ENCODE results near the gene TEAD3.

TEAD3 gene

DNA sequence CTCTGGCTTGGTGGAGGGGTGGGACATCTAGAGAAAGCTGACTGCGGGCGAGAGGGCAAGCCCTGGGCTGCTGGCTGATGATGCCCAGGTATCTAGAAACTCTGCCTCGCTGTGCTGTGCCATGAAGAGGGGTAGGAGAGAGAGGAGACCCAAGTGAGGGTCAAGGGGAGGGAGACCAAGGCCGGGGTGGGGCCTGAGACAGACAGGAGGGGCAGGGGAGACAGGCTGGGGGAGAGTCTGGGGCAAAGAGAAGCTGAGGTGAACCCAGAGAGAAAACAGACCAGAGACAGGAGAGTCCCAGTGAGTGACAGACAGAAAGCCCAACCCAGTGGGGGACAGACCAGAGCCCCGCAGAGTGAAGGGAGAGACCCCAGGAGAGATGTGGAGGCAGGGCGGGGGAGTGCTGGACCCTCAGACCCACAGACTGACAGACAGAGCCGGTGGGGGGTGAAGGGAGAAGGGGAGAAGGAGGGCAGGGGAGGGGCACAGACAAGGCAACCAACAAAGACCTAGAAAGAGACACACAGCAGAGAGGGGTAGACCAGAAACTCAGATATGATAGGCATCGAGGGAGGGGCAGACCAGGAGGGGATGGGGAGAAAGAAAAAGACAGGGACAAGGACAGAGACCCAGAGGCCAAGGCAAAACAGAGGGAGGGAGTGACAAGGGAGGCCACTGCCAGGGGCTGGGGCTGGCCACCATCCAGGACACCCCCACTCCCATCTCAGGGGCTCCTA is 5.9 kb downstream of the TEAD3 start:
- DNase-seq = no peak

GRCh38 chr6:35489995-35490791 is 6.7 kb downstream of the TEAD3 start:
- DNase-seq = no peak

GRCh38 chr6:35489066-35489465 is 7.8 kb downstream of the TEAD3 start:
- DNase-seq = no peak

DNA sequence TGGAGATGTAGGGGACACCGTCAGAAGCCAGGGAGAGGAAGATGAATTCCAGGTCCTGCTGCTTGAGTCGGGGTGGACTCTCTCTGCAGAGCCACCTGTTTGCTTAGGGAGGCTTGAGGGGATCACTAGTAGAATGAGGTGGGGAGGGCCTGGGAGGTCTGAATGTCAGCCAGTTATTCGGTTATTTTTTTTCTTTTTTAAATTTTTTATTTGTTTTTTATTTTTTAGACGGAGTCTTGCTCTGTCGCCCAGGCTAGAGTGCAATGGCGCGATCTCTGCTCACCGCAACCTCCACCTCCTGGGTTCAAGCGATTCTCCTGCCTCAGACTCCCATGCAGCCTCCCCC is 8.4 kb downstream of the TEAD3 start:
- no peak for DNase-seq

DNA sequence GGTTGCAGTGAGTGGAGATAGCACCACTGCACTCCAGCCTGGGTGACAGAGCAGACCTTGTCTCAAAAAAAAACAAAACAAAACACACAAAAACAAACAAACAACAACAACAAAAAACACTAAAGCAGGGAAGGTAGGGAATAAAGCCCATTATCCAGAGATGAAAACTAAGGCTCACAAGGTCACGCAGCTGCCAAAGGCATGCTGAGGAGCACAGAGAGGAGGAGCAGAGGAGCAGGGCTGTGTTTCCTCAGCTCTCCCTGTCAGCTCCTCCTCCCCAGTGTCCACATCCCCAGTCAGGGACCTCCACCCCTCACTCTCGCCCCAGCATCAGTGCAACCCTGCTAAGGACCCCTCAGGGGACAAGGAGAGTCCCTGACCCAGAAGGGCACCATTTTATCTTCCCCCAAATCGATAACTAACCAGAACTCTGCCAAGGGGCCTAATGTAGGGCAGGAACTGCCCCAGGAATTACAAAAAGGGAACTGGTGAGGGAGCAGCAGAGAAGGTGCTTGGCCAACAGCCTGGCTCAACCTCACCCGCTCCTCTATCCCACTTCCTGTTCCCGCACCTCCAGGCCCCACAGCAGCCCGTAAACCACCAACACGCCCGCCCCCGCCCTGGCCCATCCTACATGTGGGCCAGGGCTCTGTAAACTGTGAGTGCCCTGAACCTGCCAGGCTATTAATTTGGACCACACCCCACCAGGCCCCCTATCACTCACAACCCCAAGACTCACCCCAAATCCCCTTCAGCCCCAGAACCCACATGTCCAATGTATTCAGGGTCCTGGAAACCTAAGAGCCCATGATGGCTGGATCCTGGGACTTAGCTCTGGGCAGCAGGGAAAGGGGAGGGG is 9.0 kb downstream of the TEAD3 start:
- no peak for DNase-seq

DNA sequence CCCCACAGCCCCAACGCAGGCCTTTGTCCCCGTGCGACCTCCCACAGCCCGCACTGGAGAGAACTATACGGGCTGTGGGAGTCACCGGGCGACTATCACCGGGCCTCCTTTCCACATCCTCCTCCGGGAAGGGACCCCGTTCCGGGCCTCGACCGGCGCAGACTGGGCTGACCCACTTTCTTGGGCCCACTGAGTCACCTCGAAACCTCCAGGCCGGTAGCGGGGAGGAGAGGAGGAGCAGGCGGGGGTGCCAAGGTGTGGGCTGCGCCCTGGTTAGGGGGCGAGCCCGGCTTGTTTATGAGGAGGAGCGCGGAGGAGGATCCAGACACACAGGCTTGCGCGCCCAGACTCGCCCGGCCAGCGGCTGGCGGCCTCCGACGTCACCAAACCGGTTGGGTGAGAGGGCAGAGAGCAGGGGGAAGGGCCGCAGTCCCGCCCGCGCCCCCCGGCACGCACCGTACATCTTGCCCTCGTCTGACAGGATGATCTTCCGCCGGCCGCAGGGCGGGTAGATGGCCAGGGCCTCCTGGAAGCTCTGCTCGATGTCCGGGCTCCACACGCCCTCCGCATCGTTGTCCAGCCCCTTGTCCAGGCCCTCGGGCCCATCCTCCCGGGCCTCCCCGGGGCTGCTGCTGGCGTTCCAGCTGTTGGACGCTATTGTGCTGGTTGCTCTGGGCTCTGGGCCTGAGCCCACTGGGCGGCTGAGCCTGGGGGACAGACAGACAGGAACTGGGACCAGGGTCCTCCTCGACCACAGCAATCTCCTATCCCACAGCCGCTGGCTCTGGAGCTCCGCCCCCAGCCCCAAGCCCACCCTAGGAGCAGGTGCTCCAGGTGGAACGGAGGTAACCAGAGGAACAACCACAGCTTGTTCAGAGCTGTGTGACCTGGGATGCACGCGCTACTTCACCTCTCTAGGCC is 10.6 kb downstream of the TEAD3 start:
- no peak for DNase-seq

GRCh38 chr6:35485402-35485877 is 11.4 kb downstream of the TEAD3 start:
- no peak for DNase-seq

- DNase-seq = no peak
Measured at GRCh38 chr6:35484921-35485392, 11.9 kb downstream of the TEAD3 start.

DNA sequence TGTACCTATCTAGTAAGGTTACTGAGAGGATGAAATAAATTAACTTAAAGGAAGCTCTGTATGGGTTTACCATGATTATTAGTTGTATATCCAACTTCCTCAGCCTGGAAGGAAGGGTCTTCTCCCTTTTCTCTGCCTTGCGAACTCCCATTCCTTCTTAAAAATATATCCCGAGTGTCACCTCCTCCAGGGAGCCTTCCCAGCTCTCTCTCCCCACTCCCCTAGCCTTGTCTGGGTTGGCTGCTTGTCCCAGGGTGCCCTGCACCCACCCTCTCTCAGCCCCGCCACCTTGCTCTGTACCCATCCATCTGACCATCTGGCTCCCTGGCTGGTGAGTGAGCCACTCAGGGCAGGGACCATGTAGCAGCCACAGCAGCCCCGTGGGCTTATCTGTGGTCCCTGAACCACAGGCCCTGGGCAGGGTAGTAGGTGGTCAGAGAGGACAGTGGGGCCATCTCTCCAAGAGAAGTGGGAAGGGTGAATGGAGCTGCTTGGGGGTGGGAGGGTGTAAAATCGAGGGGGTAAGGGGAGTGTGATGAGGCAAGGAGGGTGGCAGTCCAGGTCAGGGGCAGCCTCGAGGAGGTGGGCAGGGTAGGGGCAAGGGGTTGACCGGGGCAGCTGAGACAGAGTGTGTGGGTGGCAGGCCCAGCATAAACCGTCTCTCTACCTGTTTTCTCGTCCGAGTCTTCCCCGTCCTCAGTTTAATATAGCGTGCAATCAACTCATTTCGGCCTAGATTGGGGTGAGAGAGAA is 12.8 kb downstream of the TEAD3 start:
- no peak for DNase-seq

DNA sequence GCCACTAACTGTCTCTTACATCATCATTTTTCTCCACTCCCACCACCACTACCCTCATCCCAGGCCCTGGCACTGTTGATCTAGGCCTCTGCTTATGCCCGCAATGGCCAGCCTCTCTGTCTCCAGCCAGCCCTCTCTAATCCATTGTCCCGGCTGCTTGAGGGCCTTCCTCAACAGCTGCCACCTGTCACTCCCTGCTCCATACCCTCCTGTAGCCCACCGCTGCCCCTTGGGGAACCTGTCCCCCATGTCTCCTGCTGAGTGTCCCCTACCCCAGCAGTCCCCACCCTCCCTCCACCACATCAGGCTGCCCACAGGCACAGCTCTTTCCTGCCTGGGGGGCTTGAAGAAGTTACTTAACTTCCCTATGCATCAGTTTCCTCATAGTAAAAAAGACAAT is 13.4 kb downstream of the TEAD3 start:
- DNase-seq = no peak

DNA sequence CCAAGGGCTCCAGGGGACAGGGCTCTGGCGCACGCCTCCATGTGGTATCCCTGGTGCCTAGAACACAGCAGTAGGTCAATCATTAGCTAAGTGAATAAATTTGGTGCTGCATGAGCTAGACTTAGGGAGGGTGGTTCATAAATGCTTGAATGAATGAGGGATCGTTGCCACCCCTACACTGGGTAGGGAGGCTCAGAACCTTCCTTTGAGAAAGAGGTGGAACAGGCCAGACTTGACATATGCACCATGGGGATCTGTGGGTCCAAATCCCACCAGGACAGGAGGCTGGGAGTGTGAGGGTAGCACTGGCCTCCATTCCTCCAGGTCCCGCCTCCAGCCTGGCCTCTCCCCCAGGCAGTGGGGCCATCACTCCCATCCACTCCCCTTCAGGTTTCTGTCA is 13.8 kb downstream of the TEAD3 start:
- DNase-seq = no peak

DNA sequence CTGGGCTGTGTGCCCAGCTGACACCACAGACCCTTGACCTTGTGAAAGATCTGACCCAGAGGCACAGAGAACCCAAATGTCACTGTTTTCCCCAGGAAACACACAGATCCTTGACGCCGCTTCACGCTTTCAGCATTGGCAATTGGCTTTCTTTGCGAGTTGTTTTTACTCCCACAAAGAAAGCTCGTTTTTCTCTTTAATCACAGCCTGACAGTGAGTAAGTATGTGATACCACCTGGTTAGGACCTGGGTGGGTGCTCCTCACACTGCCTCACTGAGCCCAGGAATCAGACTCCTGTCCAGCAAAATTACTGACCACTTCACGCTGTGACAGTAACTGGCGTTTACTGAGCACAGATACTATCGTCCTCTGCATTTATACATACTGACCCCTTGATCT is 15.7 kb downstream of the TEAD3 start:
- DNase-seq = no peak

DNA sequence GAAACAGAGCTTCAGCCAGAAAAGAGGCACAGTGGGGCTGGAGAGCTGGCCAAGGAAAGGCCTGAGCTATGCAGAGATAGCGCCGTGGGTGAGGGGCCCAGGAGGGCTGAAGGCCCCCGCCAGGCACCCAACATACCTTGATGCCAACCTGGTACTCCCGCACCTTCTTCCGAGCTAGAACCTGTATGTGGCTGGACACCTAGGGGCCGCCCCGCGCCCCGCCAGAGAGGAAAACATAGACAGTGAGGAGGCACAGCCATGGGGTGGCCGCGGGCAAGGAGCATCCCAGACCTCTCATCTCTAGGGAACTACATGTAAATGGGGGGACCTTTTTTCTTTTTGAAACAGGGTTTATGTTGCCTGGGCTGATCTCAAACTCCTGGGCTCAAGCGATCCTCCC is 16.7 kb downstream of the TEAD3 start:
- no peak for DNase-seq

DNA sequence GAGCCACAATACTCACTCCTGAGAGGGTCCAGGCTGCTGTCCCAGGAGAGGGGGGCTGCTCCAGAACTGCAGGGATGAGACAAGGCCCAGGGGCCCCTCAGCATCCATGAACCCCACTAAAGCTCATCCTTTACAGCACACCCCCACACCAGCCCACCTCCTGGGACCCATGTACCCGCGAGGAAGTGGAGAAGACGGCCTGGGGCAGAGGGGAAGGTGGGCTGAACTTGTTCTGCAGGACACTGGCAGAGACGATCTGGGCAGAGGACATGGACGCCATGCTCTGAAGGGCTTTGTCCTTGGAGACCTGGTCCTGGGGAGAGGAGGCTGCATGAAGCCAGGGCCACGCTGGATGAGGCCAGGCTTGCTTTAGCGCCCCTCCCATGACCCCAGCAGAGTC is 18.6 kb downstream of the TEAD3 start:
- DNase-seq = no peak

GRCh38 chr6:35477551-35478179 is 19.2 kb downstream of the TEAD3 start:
- DNase-seq = peak; percentile 83

DNA sequence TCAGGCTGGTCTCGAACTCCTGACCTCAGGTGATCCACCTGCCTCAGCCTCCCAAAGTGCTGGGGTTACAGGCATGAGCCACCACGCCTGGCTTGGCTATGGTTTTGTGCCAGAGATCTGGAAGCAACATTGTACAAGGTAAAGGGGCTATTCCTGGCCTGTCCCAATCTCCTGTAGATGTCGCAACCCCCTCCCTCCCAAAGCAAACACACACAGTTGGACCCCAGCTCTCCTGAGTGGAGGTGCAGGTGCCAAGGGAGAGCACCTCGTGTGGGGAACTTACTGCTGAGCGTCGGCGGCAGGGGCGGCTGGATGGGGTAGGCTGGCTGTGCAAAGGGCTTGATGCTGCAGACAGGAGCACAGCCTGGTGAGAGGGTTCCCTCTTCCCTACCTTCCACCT is 19.9 kb downstream of the TEAD3 start:
- no peak for DNase-seq

DNA sequence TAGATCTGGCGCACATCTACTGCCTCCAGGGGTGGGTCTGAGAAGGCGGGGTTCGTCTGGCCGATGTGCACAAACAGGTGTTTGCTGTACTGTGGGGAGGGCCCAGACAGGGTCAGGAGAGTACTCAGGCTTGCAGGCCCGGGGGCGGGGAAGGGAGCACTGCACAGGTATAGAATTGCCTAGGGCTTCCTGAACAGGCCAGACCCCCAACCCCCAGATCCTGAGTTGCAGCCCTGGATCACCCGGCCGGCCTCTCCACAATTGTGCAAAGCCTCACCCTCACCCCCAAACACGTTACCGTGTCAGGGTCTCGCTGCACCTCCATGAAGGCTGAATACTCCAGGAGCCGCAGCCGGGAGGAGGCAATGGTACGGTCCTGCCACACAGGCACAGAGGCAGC is 20.9 kb downstream of the TEAD3 start:
- DNase-seq = no peak

- no peak for DNase-seq
Measured at GRCh38 chr6:35475573-35475972, 21.3 kb downstream of the TEAD3 start.

DNA sequence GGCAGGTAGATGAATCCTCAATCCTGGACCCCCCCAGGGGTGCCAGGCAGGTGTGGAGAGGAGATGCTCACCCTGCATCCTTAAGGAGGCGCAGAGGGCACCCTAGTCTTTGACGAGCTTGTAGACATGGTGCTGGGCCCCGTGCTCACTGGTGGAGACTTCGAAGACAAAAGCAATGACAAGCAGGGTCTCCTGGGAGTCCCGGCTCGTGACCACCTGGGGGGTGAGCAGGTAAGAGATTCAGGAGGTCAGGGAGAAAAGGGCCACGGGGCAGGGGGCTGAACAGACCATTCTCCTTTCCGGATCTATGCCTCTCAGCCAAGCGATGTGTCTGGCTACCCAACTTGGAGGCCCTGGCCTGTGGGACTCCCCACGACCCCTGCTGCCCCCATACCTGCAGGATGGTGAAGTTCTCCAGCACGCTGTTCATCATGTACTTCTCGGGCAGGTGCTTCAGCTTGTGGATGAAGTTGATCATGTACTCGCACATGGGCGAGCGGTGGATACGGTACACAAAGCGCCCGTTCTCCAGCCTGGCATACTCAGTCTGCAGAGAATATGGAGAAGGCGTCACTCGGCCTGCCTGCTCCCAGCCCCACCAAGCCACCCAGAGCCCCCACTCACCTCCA is 21.8 kb downstream of the TEAD3 start:
- DNase-seq = no peak

DNA sequence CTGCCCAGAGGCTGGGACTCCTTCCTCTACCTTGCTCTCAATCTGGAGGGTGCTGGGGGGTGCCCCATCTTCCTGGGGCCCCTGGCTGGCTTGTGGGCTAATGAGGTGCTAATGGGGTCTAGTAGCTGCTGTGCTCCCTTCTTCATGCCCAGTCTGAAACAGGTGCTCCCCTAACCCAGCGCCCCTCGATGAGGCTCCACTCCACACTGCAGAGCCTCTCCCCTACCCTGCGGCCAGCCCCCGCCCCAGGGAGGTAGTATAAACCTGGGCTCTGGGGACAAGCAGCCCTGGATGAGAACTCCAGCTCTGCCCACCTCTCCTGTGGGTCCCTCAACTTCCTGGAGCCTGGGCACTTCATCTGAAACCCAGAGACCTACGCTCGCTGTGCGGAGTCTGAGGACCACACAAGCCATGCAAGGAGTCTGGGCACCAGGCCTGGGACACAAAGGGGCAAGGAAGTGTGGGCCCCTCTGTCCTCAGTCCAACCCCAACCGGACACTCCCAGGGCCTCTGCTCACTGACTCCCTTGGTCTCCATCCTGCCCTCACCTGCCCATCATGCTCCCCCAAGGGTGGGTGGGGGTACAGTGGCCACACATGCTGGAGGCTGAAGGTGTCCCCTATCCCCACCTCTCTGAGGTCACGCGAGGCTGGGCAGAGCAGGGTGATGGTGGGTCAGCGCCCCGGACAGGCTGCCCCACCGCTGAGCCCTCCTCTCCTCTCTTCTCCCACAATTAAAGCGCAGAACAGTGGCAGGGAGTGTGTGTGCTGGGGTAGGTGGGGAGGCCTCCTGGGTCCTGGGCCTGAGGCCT is 22.5 kb downstream of the TEAD3 start:
- DNase-seq = no peak
